Adrenal gland (tissue), 5 donors: ENCODE data around the gene CDC73.

ENCODE experiments used
- CTCF ChIP-seq, 6 experiments: fragments of 450-650 bp in 4 of 6; fragments of 200-600 bp in 2 of 6; sonication (generic) in 1 of 6; IDR thresholded peaks; 1 replicate in 5 of 6; 2 replicates in 1 of 6; pipeline versions ENCODE4 v1.5.1 to v1.8.0; 2016 to 2021; ENCODE audit warnings: antibody characterized with exemption in 6 of 6, mild to moderate bottlenecking in 2 of 6, moderate library complexity in 1 of 6
- POLR2A ChIP-seq, 2 donors: fragments of 450-650 bp; IDR thresholded peaks; one replicate each; pipeline ENCODE4 v1.6.1; 2017; ENCODE audit warnings: antibody characterized with exemption in 2 of 2, mild to moderate bottlenecking in 2 of 2, moderate library complexity in 1 of 2
- donor health status: DM: no; HTN: no; CAD: no.

GRCh38 chr1:193105821-193106177 is 16.0 kb upstream of the CDC73 start:
- TF ChIP-seq CTCF (IDR thresholded peaks at IDR 0.05) (no peak), POLR2A (IDR thresholded peaks at IDR 0.05) (no peak)
